ENCODE results near the gene ZNRD2.

GRCh38 chr11:65530157-65530496, 40.1 kb upstream of the ZNRD2 start:
- no peak for TF ChIP-seq YY1 (IDR thresholded peaks at IDR 0.05; ENCODE audit: insufficient read depth, insufficient read length)
- no peak for TF ChIP-seq ZNF274 (IDR thresholded peaks at IDR 0.05; ENCODE audit: low read depth, low read length)
